ENCODE data around the gene MPHOSPH9.

MPHOSPH9 gene

DNA sequence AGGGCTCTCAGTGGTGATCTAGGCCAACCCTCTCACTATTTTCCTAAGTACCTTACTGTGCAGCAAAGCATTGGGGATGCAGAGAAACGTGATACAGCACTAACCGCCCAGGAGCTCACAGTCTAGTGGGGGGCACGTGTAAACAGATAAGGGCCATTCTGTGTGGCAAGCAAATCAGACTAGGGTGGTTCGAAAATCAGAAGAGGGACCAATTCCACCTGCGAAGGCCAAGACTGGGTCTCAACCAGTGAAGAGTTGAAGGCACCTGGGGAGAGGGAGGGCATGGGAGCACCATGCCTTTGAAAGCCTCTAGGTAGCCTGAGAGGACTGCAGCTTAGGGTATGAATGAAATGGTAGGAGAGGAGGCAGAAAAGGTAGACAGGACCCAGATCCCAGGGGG, 84.3 kb downstream of the MPHOSPH9 start:
- DNase-seq = peak in 1 of 3 experiments; percentile 38

DNA sequence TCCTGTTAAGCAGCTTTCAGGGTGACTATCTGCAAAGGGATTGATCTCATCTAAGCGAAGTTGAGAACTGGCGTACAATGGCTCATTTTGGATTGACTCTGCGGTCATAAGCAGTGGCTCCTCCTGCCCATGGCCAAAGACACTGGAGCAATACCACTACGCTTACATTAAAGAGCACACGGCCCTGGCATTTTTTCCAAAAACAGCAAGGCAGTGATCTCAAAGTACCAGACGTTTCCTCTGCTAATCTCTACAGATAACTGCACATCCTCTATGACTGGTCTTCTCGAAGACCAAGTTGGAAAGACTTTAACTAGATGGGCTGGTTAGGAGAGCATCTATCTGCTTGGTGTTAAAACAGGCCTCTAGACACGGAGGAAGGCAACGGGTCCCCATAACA, 84.7 kb downstream of the MPHOSPH9 start:
- DNase-seq = no peak

DNA sequence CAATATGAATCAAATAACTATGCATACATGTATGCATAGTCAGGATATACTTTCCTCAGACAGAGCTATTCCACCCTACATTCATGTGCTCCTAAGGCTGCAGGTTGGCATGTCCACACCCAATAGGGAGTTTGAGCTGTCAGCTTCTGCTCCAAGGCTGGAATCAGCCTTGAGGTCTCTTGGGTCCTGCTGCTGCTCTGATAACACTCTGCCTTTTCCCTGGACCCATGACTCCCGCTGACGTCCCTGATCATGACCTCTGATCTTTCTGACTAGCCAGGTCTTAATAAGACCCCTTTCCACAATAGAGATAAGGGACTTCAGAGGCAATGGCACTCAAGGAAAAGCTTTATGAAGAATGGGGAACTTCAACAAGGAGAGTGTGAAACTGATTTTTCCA, 87.7 kb downstream of the MPHOSPH9 start:
- no peak for DNase-seq

DNA sequence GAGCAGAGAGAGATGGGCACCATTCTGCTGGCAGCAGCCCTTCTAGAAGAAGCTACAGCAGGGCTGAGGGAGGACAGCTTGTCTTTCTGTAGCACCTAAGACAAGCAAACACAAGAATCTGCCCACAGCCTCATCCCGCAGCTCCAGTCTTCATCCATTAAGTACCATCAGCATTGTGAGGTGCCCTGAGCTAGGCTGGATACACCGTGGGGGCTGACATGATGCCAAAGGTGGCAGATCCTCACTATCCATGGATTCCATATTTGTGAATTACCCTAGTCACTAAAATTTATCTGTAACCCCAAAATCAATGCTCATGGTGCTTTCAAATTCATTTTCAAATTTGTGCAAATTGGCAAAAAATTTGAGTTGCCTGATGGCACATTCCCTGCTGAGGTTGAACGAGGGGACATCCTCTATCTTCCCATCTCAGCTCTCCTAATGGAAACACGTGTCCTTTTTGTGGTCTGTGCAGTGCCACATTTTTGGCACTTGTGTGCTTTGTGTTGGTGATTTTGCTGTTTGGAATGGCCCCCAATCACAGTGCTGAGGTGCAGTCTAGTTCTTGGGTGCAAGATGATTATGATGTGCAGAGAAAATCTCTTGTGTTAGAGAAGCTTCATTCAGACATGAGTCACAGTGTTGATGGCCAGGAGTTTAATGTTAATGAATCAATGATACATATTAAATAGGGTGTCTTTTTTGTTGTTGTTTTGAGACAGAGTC, 89.0 kb downstream of the MPHOSPH9 start:
- DNase-seq = no peak

DNA sequence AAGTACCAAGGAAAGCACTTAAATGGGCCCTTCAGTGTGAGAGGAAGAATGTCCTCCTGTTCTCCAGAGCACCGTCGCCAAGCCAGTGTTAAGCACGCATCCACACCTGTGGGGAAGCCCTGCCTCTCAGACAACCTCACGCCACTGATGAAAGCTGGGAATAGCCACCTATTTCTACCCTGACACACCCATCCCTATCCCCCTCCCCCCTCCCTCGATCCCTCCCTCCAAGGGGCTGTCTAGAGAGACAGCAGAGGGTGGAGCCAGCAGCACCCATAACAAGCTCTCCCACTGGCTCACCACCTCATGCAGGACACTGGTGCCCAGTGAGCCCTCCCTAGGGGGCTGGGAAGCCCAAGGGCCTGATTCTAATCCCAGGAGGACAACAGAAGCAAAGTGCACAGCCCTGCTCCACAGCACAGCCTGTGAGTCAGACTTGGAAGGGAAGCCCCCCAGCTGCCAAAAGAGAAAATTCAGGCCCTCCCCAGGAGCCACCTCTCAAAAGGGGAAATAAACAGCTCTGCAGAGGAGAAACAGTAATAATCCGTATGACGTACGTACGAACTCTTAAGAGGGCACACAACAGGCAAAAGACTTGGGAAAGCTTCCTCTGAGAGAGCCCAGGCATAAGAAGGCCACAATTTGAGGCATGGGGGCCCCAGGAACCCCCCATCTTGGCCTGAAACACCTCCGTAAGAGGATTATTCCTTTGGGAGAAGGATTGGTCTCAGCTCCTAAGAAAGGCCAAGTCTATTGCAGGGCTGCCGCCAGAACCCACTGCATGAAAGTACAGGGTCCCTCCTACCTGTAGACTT, 89.8 kb downstream of the MPHOSPH9 start:
- peak; percentile 56 to 91 (median 79) for DNase-seq

DNA sequence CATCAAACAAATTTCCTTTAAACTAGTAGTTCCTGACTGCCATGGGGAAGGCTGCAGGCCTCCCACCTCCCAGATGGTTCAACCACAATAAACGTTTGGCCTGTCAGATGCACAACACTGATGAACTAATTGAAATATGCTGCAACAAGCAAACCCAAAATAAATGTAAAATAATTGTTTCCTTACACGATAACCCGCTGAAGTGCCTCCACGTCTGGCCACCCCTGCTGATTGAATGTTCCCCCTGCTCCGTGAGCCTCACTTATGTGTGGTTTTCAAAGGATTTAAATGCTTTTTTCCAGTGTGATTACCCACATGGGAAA, 90.5 kb downstream of the MPHOSPH9 start:
- no peak for DNase-seq

DNA sequence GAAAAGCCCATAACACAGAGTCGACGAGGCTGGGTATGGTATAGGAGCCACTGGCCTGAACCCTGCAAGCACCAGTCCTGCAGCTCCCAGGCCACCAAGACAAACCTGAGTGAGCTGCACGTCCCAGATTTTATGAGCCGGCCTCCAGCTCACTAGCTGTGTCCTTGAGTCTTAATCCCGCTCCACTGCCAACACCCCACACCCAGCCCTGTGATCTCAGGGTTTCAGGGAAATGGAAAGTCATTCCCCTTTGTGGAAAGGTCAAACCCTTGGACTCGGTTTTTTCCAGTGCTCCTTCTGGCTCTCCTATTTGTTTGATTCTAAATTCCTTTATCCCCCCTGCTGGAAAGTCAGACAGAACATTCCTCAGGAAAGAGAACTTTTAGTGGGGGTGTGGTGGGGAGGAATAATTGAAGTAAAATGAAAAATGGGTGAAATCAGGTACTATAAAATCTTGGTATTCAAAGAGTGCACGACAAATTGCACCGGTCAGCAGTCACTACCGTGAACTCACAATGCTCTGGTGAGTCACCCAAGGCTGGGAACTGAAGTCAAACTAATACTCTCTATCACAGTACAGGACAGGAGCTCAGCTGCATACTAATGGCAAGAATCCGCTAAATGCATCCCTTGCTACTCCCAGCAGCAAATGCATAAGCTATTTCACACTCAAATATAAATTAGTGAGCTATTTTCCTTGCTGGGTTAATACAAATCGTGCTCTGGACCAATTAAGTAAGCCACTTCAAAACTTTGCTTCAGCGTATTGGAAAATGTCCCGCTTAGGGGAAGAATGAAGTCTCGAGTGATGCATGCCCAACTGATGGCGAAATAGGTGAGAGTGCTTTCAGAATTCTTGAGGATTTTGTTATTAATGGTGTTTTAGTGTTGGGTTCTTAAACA, 91.1 kb downstream of the MPHOSPH9 start:
- DNase-seq = peak in 2 of 3 experiments; percentile 36 to 53

DNA sequence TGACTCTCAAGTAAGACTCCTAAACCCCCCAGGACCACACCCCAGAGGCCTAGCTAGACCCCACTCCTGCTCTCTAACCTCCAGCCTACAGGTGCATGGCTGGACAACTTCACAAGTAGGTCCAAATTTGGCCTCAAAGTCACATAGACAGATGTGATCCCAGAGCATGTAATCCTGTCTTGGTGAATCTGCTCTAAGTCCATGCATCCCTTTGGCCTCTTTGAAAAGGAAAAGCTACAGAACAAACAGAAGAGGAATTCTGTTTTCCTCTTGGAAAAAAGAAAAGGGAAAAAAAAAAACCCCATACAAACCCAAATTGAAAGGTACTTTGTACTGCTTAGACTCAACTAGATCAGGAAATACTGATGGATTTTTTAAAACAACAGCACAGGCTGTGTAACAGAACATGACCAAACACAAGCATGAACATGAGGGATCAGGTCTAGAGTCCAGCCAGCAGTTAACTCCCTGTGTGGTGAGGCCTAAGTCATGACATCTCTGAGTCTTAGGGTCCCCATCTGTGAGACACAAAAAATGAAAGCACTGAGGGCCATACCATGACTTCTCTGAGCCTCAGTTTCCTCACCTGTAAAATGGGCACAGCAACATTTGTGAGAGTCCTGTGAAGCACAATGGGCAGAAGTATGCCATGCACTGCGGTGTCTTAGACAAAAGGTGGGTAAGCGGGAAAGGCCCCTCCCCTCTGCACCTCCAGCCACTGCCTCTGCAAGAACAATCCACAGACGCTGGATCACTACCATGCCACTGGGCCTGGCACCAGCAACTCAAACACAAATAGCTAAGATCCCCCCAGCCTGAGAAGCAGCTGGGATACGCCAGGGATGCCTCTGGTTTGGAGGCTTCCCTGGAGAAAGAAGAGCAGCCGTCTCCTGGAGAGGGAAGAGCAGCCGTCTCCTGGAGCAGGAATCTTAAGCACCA, 92.0 kb downstream of the MPHOSPH9 start:
- DNase-seq = no peak

DNA sequence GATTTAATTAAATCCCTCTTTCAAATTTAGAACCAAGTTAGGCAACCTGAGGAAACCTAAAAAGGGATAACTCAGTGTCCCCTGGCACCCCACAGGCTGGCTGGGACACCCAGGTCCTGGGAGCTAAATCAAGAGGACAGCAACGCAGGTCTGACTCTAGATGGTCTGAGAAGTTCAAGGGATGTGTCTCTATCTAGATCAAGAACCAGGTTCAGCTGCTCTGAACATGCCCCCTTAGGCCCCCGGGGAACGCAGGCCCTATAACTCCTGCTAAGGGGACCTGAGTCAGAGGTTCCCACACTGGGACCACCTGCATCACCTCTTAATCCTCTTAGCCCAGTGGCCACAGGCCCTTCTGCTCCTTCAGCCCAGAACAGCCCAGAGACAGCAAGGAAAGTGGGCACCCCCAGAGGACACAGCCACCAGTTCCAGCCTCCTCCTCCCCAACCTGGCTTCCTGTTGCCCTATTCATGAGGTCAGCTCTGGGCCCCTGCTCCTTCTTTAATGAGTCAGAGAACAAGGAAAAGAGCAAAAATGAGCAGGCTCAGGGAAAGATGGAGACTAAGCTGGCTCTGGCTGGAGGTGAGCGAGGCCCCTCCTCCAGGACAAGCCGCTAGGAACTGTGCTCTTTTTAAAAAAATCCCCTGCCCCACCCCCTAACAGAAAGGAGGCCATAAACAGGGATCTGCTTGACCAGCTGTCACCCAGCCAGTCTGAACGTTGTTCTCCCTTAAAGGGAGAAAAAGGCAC, 92.8 kb downstream of the MPHOSPH9 start:
- peak in 2 of 3 experiments; percentile 47 to 49 for DNase-seq

DNA sequence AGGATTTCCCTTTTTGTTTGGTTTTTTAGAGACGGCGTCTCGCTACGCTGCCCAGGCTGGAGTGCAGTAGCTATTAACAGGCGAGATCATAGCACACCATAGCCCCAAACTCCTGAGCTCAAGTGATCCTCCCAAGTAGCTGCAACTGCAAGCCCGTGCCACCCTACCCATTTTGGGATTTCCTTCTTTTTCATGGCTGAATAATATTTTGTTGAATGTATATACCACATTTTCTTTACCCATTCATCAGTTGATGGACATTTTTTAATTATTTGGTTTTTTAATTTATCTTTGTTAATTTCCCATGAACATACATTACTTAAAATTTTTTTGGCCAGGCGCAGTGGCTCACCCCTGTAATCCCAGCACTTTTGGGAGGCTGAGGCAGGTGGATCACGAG, 97.3 kb downstream of the MPHOSPH9 start:
- DNase-seq = no peak

DNA sequence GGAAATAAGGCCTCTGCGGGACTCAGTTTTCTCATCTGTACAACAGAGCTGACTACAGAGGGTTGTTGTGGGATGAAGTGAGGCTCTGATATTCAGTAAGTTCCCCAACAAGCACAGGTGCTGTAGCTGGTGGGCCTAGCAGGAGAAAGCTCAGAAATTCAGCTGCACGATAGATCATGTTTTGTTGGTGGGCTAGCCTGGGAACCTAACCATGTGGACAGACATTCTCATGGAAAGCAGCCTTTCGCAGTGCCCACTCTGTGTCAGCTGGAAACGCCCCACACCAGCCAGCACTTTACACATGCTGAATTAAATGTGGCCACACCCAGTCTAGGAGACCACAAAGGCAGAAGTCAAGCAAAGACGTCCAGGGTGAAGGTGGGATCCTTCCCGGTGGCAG, 98.1 kb downstream of the MPHOSPH9 start:
- DNase-seq = peak in 1 of 3 experiments; percentile 36

DNA sequence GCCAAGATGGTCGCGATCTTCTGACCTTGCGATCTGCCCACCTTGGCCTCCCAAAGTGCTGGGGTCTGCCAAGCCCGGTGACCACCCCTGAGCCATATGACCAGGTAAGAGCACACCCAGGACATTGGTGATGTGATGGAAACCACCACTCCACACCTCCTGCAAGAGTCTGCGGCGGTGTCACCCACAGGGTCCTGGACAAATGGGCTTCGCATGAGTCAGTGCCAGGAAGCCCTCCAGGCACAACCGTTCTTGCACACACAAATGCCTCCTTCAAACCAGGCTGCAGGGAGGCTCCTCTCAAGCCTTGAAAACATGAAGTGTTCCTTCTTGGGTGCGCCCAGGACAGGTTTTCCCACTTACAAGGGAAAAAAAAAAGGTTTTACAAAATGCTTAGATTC, 98.7 kb downstream of the MPHOSPH9 start:
- DNase-seq = peak in 1 of 3 experiments; percentile 56

DNA sequence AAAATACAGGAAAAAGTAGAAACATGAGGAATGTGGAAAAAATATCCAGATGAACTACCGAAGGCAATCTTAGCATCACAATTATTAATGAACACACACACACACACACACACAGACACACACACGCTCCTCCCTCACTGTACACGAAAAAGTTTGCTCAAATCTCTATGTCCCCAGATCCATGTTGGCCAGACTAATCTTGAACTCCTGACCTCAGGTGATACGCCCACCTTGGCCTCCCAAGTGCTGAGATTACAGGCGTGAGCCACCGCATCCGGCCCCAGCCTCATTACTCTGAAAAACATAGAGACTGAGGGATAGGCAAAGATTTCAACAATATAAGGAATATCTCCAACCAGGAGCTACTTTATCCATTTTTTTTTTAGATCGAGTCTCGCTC, 99.2 kb downstream of the MPHOSPH9 start:
- no peak for DNase-seq

DNA sequence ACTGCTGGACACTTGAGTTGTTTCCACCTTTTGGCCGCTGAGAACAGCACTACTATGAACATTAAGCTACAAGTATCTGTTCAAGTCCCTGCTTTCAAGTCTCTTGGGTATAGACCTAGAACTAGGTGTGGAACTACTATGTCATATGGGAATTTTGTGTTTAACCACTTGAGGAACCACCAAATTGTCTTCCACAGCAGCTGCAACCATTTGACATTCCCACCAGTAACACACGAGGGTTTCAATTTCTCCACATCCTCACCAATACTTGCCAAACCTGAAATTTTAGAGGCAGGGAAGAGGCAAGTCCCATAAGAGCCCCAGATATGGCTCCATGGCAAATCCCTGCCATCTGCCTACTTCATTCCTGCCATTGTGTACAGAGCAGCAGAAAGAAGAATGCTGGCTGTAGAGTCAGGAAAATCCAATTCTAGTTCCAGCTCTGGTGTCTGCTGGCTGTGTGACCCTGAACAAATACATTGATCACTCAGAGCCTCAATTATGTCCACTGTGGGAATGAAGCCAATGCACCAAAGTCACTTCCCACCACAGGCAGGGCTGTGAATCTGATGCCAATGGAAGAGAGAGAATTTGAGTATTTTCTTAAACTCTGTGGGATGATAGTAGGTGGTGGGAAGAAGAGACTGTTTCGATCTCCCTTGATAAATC, 99.9 kb downstream of the MPHOSPH9 start:
- peak in 2 of 3 experiments; percentile 44 for DNase-seq

DNA sequence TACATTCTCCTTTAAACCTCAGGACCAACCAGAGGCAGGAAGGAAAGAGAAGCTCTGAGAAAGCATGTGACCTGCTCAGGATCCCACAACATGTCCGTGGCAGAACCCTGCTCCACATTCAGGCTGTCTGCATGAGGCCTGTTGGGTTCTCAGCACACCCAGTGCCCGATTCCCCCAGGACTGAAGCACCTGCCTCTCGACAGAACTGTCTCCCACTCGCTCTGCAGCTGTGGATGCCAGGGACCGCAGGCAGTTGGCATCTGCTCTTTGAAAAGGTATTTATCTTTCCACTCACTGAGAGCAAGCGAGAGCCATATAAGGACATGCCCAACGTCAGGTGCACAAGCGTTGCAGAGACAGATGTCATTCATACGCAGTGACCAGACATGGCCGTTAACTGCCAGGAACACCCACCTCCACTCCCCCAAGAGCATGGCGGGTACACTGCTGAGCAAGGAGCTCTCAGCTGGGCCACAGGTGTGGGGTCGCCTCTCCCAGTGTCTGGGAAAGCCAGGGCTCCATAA, 101.0 kb downstream of the MPHOSPH9 start:
- peak; percentile 92 to 99 (median 95) for DNase-seq

DNA sequence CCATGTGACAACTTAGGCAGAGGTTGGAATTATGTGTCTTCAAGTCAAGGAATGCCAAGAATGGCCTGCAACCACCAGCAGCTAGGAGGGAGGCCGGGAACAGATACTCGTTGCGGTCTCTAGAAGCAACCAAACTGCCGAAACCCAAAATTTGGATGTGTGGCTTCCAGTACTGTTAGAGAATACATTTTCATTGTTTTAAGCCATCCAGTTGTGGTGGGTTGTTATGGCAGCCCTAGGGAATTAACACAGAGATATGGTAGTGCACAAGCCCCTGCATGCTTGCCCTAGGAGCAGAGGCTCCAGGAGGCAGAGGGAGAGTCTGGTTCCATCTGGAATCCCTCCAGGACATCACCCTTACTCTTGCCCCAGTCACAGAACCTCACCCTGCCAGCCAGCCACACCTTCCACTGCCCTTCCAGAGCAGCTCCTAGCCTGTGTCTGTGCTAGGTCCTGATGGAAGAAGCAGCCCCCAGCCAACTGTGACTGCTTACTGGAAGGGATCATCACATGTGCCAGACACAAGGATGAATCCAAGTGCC, 101.6 kb downstream of the MPHOSPH9 start:
- DNase-seq = no peak

DNA sequence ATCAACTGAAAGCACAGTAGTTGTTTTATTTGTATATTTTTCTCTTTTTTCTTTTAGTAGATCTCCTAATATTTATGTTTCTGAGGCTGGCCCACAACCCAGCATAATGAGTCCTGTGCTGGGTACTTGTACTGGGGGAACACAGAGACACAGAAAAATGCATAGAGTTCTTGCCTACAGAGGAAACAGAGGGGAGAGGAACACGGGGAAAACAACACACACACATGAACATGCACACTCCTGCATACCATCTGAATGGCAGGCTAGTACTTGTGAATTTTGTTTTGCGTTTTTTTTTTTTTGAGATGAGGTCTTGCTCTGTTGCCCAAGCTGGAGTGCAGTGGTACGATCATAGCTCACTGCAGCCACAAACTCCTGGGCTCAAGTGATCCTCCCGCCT, 103.3 kb downstream of the MPHOSPH9 start:
- no peak for DNase-seq

DNA sequence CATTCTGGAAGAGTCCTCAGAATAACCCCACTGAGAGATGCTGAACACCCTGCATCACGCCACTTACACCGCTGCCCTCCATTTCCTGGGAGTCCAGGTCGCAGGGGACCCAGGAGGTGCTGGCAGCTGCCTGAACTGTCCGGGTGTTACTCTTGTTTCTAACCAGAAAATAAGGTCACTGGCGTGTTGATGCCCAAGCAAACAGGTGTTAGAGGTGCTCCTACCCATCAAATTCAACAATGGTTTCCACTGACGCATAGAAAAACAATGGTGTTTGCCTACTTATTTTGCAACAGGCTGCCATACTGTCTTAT, 105.8 kb downstream of the MPHOSPH9 start:
- peak in 1 of 3 experiments; percentile 48 for DNase-seq

DNA sequence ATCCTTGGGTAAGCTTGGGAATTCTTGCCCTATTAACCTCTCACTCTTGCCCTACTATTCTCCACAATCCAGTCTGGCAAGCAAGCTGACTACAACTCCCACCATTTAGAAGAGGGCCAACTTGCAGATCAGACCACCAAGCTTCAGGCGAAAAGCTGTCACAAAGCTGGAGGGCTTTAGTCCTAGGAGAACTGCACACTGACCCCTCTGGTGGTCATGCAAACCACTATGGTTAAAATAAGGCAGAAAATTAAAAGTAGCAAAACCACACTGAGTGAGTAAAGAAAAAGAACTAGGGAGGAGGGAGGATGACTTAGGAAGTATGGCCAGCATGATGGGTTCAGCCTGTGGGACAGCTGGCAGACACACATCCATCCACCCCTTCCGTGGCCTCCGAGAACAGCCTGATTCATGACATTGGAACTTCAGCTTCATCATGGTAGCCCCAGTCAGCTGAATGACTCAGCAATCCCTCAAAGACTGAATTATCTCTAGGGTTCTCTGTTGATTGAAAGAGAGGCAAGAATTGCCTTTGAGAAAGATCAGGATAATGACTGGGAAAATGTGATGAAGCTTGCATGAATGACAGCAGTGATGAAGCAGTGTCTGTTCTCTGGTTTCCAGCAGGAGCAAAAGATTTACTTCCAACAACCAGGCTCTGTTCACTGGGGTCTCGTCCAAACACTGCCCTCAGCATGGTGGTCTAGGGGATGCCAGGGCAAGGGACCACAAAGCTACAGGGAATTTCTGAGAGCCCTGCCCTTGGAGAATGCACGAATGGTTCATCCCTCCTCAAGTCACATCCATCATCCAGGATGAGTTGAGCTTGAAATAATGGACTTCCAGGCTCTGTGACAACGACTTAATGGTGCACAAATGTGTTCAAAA, 106.4 kb downstream of the MPHOSPH9 start:
- no peak for DNase-seq

Data from NCI-H1417 (cell line).